HG02852 (cell line): ENCODE measurements around the gene DNAH10.
A peak's percentile ranks its signal among the peaks of the same experiment; 100 is the strongest.
"Not testable (repeated sequence)": the region's sequence is repeated elsewhere in the genome, so short reads cannot be mapped to it uniquely, and the experiment has no call there.

Experiments used
- ATAC-seq: cut with Tn5 transposase; IDR thresholded peaks from one replicate; pipeline ENCODE4 v1.9.1; 2021; ENCODE audit warnings: mild to moderate bottlenecking, moderate library complexity; ENCODE audit not compliant: unreplicated experiment

DNAH10 gene

GRCh38 chr12:123748161-123748560, 13.9 kb upstream of the DNAH10 start:
- ATAC-seq: no peak

GRCh38 chr12:123748661-123749060, 13.4 kb upstream of the DNAH10 start:
- no peak for ATAC-seq

- no peak for ATAC-seq
Observed at GRCh38 chr12:123749355-123749754, 12.7 kb upstream of the DNAH10 start.

GRCh38 chr12:123750159-123750656, 11.9 kb upstream of the DNAH10 start:
- no peak for ATAC-seq

- ATAC-seq: no peak
Observed at GRCh38 chr12:123752046-123752445, 10.1 kb upstream of the DNAH10 start.

GRCh38 chr12:123754041-123754772, 7.9 kb upstream of the DNAH10 start:
- no peak for ATAC-seq

- ATAC-seq: no peak
Observed at GRCh38 chr12:123757561-123757960, 4.5 kb upstream of the DNAH10 start.

GRCh38 chr12:123760267-123760938, 1.7 kb upstream of the DNAH10 start:
- no peak for ATAC-seq

- ATAC-seq: no peak
Observed at GRCh38 chr12:123762715-123763052, 583 bp downstream of the DNAH10 start.

GRCh38 chr12:123763093-123763492, 992 bp downstream of the DNAH10 start:
- ATAC-seq: no peak

GRCh38 chr12:123764109-123764508, 2.0 kb downstream of the DNAH10 start:
- no peak for ATAC-seq

GRCh38 chr12:123765504-123766035, 3.5 kb downstream of the DNAH10 start:
- no peak for ATAC-seq

- peak; percentile 86 for ATAC-seq
Observed at GRCh38 chr12:123767613-123768012, 5.5 kb downstream of the DNAH10 start.

- no peak for ATAC-seq
Observed at GRCh38 chr12:123771261-123771660, 9.2 kb downstream of the DNAH10 start.

- ATAC-seq: no peak
Observed at GRCh38 chr12:123772074-123772473, 10.0 kb downstream of the DNAH10 start.

GRCh38 chr12:123773375-123773774, 11.3 kb downstream of the DNAH10 start:
- no peak for ATAC-seq

- ATAC-seq: no peak
Observed at GRCh38 chr12:123779551-123779950, 17.4 kb downstream of the DNAH10 start.

- no peak for ATAC-seq
Observed at GRCh38 chr12:123782997-123783792, 21.1 kb downstream of the DNAH10 start.

GRCh38 chr12:123787466-123787865, 25.4 kb downstream of the DNAH10 start:
- ATAC-seq: no peak

- no peak for ATAC-seq
Observed at GRCh38 chr12:123788541-123788940, 26.4 kb downstream of the DNAH10 start.

GRCh38 chr12:123789422-123789821, 27.3 kb downstream of the DNAH10 start:
- not testable (repeated sequence) for ATAC-seq
